ENCODE results near the gene PRKCZ. TPM values are rescaled to one million over a fixed set of nuclear protein-coding genes. Genes with fewer than 3 reads are reported as not detected.

Gene PRKCZ
- total RNA-seq, 4 donors from 2014 or later: 3.1 to 5.4 (median 4.7) TPM

- peaks cover 0 to 19% (median 0%) of the 10 kb centered on the region in 4 donors for H3K27me3 ChIP-seq
- intact Hi-C loops (cut with DNase I): no loop called here
- H3K4me3 ChIP-seq: no peak overlapping the region
- TF ChIP-seq POLR2A (IDR thresholded peaks at IDR 0.05; ENCODE audit: low read depth): no peak
- no peak for TF ChIP-seq EP300 (IDR thresholded peaks at IDR 0.05)
- no peak for TF ChIP-seq POLR2AphosphoS5 (IDR thresholded peaks at IDR 0.05)
- TF ChIP-seq, protein P1, sequence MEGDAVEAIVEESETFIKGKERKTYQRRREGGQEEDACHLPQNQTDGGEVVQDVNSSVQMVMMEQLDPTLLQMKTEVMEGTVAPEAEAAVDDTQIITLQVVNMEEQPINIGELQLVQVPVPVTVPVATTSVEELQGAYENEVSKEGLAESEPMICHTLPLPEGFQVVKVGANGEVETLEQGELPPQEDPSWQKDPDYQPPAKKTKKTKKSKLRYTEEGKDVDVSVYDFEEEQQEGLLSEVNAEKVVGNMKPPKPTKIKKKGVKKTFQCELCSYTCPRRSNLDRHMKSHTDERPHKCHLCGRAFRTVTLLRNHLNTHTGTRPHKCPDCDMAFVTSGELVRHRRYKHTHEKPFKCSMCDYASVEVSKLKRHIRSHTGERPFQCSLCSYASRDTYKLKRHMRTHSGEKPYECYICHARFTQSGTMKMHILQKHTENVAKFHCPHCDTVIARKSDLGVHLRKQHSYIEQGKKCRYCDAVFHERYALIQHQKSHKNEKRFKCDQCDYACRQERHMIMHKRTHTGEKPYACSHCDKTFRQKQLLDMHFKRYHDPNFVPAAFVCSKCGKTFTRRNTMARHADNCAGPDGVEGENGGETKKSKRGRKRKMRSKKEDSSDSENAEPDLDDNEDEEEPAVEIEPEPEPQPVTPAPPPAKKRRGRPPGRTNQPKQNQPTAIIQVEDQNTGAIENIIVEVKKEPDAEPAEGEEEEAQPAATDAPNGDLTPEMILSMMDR (IDR thresholded peaks at IDR 0.05): no peak
- H3K9me3 ChIP-seq: no peaks in the 10 kb centered on the region
- no peaks in the 10 kb centered on the region for H3K36me3 ChIP-seq
- H3K4me1 ChIP-seq: no peaks in the 10 kb centered on the region
- DNase-seq (ENCODE audit: extremely low spot score): no peak
- no peak overlapping the region for H3K27ac ChIP-seq (replicated peaks in 1 of 4)
- 82% methylated on average over 19 of the region's 19 CpGs for WGBS
These were observed 115.4 kb downstream of the PRKCZ start for GRCh38 chr1:2165646-2166045.

DNA sequence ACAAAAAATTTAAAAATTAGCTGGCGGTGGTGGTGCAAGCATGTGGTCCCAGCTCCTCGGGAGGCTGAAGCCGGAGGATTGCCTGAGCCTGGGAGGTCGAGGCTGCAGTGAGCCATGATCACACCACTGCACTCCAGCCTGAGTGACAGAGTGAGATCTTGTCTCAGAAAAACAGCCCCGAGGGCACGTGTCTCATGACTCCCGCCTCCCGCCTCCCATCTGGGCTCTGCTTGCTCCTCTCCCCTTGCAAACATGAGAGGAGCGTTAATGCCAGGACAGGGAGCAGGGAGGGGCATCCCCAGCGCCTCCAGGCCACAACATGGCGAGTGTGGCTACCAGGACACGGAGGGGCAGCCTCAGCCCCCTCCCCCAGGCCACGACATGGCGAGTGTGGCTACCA lies 116.0 kb downstream of the PRKCZ start:
- Histone ChIP-seq H3K4me1 (no peaks in the 10 kb centered on the region), H3K36me3 (no peaks in the 10 kb centered on the region), H3K9me3 (no peaks in the 10 kb centered on the region), H3K4me3 (no peak overlapping the region), H3K27me3 (peaks cover 0 to 19% (median 0%) of the 10 kb centered on the region in 4 donors), H3K27ac (replicated peaks in 1 of 4) (no peak overlapping the region)
- intact Hi-C loops (cut with DNase I): no loop called here
- no peak for TF ChIP-seq POLR2A (IDR thresholded peaks at IDR 0.05; ENCODE audit: low read depth)
- no peak for TF ChIP-seq EP300 (IDR thresholded peaks at IDR 0.05)
- TF ChIP-seq POLR2AphosphoS5 (IDR thresholded peaks at IDR 0.05): no peak
- TF ChIP-seq, protein P1 (IDR thresholded peaks at IDR 0.05): no peak
- DNase-seq (ENCODE audit: extremely low spot score): no peak
- WGBS: 100% methylated on average over 4 of the region's 14 CpGs

- Histone ChIP-seq H3K36me3 (no peaks in the 10 kb centered on the region), H3K9me3 (no peaks in the 10 kb centered on the region), H3K27ac (replicated peaks in 1 of 4) (no peak overlapping the region), H3K4me3 (no peak overlapping the region), H3K27me3 (peaks cover 0 to 19% (median 0%) of the 10 kb centered on the region in 4 donors), H3K4me1 (no peaks in the 10 kb centered on the region)
- no peak for TF ChIP-seq POLR2AphosphoS5 (IDR thresholded peaks at IDR 0.05)
- TF ChIP-seq, protein P1 (IDR thresholded peaks at IDR 0.05): no peak
- TF ChIP-seq POLR2A (IDR thresholded peaks at IDR 0.05; ENCODE audit: low read depth): no peak
- no peak for TF ChIP-seq EP300 (IDR thresholded peaks at IDR 0.05)
- no peak for DNase-seq (ENCODE audit: extremely low spot score)
- intact Hi-C loops (cut with DNase I): no loop called here
- 97% methylated on average over 6 of the region's 10 CpGs for WGBS
These were observed 116.5 kb downstream of the PRKCZ start for GRCh38 chr1:2166695-2167094.

DNA sequence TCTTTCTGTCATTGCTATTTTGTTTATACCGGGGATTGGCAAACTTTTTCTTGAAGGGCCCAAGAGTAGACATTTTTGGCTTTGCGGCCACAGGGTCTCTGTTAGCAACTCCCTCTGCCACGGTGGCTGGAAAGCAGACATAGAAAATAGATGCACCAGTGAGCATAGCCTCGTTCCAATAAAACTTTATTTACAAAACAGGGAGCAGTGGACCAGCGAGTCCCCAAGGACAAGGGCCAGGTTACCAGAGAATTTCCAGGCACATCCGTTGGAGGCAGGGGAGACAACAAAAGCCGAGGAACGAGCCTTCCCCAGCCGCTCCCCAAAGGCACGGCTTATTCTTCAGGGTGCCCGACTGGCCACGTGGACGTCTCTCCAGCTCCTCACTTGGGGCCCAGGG lies 117.9 kb downstream of the PRKCZ start:
- H3K27ac ChIP-seq (replicated peaks in 1 of 4): no peak overlapping the region
- no peaks in the 10 kb centered on the region for H3K9me3 ChIP-seq
- H3K27me3 ChIP-seq: peaks cover 0 to 19% (median 0%) of the 10 kb centered on the region in 4 donors
- no peaks in the 10 kb centered on the region for H3K36me3 ChIP-seq
- no peaks in the 10 kb centered on the region for H3K4me1 ChIP-seq
- no peak for DNase-seq (ENCODE audit: extremely low spot score)
- TF ChIP-seq POLR2A (IDR thresholded peaks at IDR 0.05; ENCODE audit: low read depth) (no peak), EP300 (IDR thresholded peaks at IDR 0.05) (no peak), POLR2AphosphoS5 (IDR thresholded peaks at IDR 0.05) (no peak)
- TF ChIP-seq, protein P1 (IDR thresholded peaks at IDR 0.05): no peak
- no peak overlapping the region for H3K4me3 ChIP-seq
- intact Hi-C loops (cut with DNase I): no loop called here
- WGBS: 91% methylated on average over 13 of the region's 13 CpGs

DNA sequence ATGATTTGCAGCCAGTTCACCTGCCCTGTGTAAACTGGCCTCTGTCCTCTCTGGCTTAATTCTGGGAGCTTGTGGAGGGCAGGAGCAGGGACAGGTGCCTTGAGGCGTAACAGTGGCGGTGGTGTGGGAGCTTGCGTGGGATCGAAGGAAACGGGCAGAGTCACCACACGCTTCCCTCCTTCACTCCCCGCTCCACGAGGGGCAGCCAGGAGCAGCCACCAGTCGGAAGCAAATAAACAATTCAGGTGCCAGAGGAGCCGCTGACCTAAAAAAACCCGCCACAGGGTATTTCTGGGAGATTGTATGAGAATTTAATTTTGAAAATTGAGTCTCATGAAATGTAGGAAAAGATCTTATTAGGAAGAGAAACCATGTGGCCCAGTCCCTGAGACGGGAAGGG lies 118.3 kb downstream of the PRKCZ start:
- H3K9me3 ChIP-seq: no peaks in the 10 kb centered on the region
- no peaks in the 10 kb centered on the region for H3K4me1 ChIP-seq
- H3K27me3 ChIP-seq: peaks cover 0 to 19% (median 0%) of the 10 kb centered on the region in 4 donors
- H3K27ac ChIP-seq (replicated peaks in 1 of 4): no peak overlapping the region
- TF ChIP-seq POLR2AphosphoS5 (IDR thresholded peaks at IDR 0.05): no peak
- TF ChIP-seq EP300 (IDR thresholded peaks at IDR 0.05): no peak
- TF ChIP-seq POLR2A (IDR thresholded peaks at IDR 0.05; ENCODE audit: low read depth): no peak
- TF ChIP-seq, protein P1 (IDR thresholded peaks at IDR 0.05): no peak
- WGBS: 89% methylated on average over 12 of the region's 12 CpGs
- no peak overlapping the region for H3K4me3 ChIP-seq
- DNase-seq (ENCODE audit: extremely low spot score): no peak
- H3K36me3 ChIP-seq: no peaks in the 10 kb centered on the region
- intact Hi-C loops (cut with DNase I): no loop called here

Measured in esophagus muscularis mucosa (tissue), 4 donors.